ENCODE data around the gene MARCKS. TPM values are rescaled to one million over a fixed set of nuclear protein-coding genes. Genes with fewer than 3 reads are reported as not detected.

MARCKS gene
- total RNA-seq, 1 donor from 2014 or later: 669 TPM

GRCh38 chr6:113833537-113833936 is 23.6 kb upstream of the MARCKS start:
- Mint-ChIP-seq H3K4me1 (ENCODE audit: unreplicated experiment) (peaks cover 4% of the 10 kb centered on the region), H3K36me3 (ENCODE audit: low read depth, unreplicated experiment) (no peaks in the 10 kb centered on the region), H3K4me3 (ENCODE audit: unreplicated experiment) (no peak overlapping the region), H3K27me3 (ENCODE audit: unreplicated experiment) (no peaks in the 10 kb centered on the region), H3K9me3 (ENCODE audit: unreplicated experiment) (no peaks in the 10 kb centered on the region), H3K27ac (ENCODE audit: unreplicated experiment) (no peak overlapping the region)
- TF ChIP-seq, protein P1, sequence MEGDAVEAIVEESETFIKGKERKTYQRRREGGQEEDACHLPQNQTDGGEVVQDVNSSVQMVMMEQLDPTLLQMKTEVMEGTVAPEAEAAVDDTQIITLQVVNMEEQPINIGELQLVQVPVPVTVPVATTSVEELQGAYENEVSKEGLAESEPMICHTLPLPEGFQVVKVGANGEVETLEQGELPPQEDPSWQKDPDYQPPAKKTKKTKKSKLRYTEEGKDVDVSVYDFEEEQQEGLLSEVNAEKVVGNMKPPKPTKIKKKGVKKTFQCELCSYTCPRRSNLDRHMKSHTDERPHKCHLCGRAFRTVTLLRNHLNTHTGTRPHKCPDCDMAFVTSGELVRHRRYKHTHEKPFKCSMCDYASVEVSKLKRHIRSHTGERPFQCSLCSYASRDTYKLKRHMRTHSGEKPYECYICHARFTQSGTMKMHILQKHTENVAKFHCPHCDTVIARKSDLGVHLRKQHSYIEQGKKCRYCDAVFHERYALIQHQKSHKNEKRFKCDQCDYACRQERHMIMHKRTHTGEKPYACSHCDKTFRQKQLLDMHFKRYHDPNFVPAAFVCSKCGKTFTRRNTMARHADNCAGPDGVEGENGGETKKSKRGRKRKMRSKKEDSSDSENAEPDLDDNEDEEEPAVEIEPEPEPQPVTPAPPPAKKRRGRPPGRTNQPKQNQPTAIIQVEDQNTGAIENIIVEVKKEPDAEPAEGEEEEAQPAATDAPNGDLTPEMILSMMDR (IDR thresholded peaks at IDR 0.05; ENCODE audit: unreplicated experiment): no peak
- no peak for DNase-seq (ENCODE audit: low spot score)

- no peak overlapping the region for H3K27ac Mint-ChIP-seq (ENCODE audit: unreplicated experiment)
- no peaks in the 10 kb centered on the region for H3K9me3 Mint-ChIP-seq (ENCODE audit: unreplicated experiment)
- H3K4me3 Mint-ChIP-seq (ENCODE audit: unreplicated experiment): no peak overlapping the region
- H3K27me3 Mint-ChIP-seq (ENCODE audit: unreplicated experiment): no peaks in the 10 kb centered on the region
- DNase-seq (ENCODE audit: low spot score): no peak
- TF ChIP-seq, protein P1 (IDR thresholded peaks at IDR 0.05; ENCODE audit: unreplicated experiment): no peak
- no peaks in the 10 kb centered on the region for H3K36me3 Mint-ChIP-seq (ENCODE audit: low read depth, unreplicated experiment)
- H3K4me1 Mint-ChIP-seq (ENCODE audit: unreplicated experiment): no peaks in the 10 kb centered on the region
Measured at GRCh38 chr6:113837170-113837569, 20.0 kb upstream of the MARCKS start.

GRCh38 chr6:113842165-113842564 is 15.0 kb upstream of the MARCKS start:
- Mint-ChIP-seq H3K27me3 (ENCODE audit: unreplicated experiment) (no peaks in the 10 kb centered on the region), H3K36me3 (ENCODE audit: low read depth, unreplicated experiment) (no peaks in the 10 kb centered on the region), H3K4me1 (ENCODE audit: unreplicated experiment) (peaks cover 9% of the 10 kb centered on the region), H3K27ac (ENCODE audit: unreplicated experiment) (no peak overlapping the region), H3K4me3 (ENCODE audit: unreplicated experiment) (no peak overlapping the region), H3K9me3 (ENCODE audit: unreplicated experiment) (no peaks in the 10 kb centered on the region)
- no peak for DNase-seq (ENCODE audit: low spot score)
- TF ChIP-seq, protein P1 (IDR thresholded peaks at IDR 0.05; ENCODE audit: unreplicated experiment): no peak

- TF ChIP-seq, protein P1 (IDR thresholded peaks at IDR 0.05; ENCODE audit: unreplicated experiment): no peak
- Mint-ChIP-seq H3K4me3 (ENCODE audit: unreplicated experiment) (no peak overlapping the region), H3K27me3 (ENCODE audit: unreplicated experiment) (no peaks in the 10 kb centered on the region), H3K27ac (ENCODE audit: unreplicated experiment) (no peak overlapping the region), H3K4me1 (ENCODE audit: unreplicated experiment) (peaks cover 13% of the 10 kb centered on the region), H3K36me3 (ENCODE audit: low read depth, unreplicated experiment) (no peaks in the 10 kb centered on the region), H3K9me3 (ENCODE audit: unreplicated experiment) (no peaks in the 10 kb centered on the region)
- DNase-seq (ENCODE audit: low spot score): no peak
Measured at GRCh38 chr6:113843500-113844073, 13.6 kb upstream of the MARCKS start.

GRCh38 chr6:113846577-113846976 is 10.6 kb upstream of the MARCKS start:
- Mint-ChIP-seq H3K4me3 (ENCODE audit: unreplicated experiment) (no peak overlapping the region), H3K4me1 (ENCODE audit: unreplicated experiment) (peaks cover 13% of the 10 kb centered on the region), H3K27ac (ENCODE audit: unreplicated experiment) (no peak overlapping the region), H3K36me3 (ENCODE audit: low read depth, unreplicated experiment) (no peaks in the 10 kb centered on the region), H3K9me3 (ENCODE audit: unreplicated experiment) (no peaks in the 10 kb centered on the region), H3K27me3 (ENCODE audit: unreplicated experiment) (no peaks in the 10 kb centered on the region)
- DNase-seq (ENCODE audit: low spot score): no peak
- TF ChIP-seq, protein P1 (IDR thresholded peaks at IDR 0.05; ENCODE audit: unreplicated experiment): no peak
